Left lung (tissue), 10 donors: ENCODE measurements around the gene CASZ1. TPM values are rescaled to one million over a fixed set of nuclear protein-coding genes. Genes with fewer than 3 reads are reported as not detected.

Experiments used
- ATAC-seq: fragments of 200-7000 bp; cut with Tn5 transposase; one replicate; pipeline ENCODE4 v1.9.1; 2020; ENCODE audit warnings: moderate library complexity
- DNase-seq, 4 donors: peaks; one replicate each; pipeline ENCODE4 v3.0.0-alpha.2; 2013 to 2020
- H3K27ac ChIP-seq, 2 donors: fragments of 200-600 bp; sonication (generic) in 1 of 2; one replicate each; pipeline versions ENCODE4 v1.5.0 to v1.8.0; 2020 to 2021
- H3K27me3 ChIP-seq, 2 donors: fragments of 200-600 bp; sonication (generic) in 1 of 2; one replicate each; pipeline versions ENCODE4 v1.5.0 to v1.8.0; 2020 to 2021
- H3K36me3 ChIP-seq, 2 donors: fragments of 200-600 bp; sonication (generic) in 1 of 2; one replicate each; pipeline versions ENCODE4 v1.5.0 to v1.8.0; 2020 to 2021
- H3K4me1 ChIP-seq, 2 donors: fragments of 200-600 bp; one replicate each; pipeline ENCODE4 v1.8.0; 2021
- H3K4me3 ChIP-seq, 2 donors: fragments of 200-600 bp; sonication (generic) in 1 of 2; one replicate each; pipeline versions ENCODE4 v1.5.0 to v1.8.0; 2020 to 2021; ENCODE audit warnings: mild to moderate bottlenecking in 1 of 2
- H3K9me3 ChIP-seq, 2 donors: fragments of 200-600 bp; sonication (generic) in 1 of 2; one replicate each; pipeline versions ENCODE4 v1.5.0 to v1.8.0; 2020 to 2021
- intact Hi-C, 2 donors: fragments of 100-400 bp; cut with DNase I; formaldehyde crosslinking; loops; one replicate each; pipeline versions ENCODE4 v1.11.2 to v1.14.2; 2022
- polyA plus RNA-seq, 6 donors: library from polyadenylated mRNA; unstranded; fragments of 120-200 nt; gene quantifications; one replicate each; pipeline ENCODE4 v1.2.1, GENCODE V29; 2013; ENCODE audit not compliant: insufficient read length in 6 of 6
- total RNA-seq, 2 donors: library from RNA; stranded (reverse); fragmentation: NEBNext Ultra II Directional; extraction: Animal tissue kit (Norgen Biotek cat#: 25700); gene quantifications; one replicate each; pipeline ENCODE4 v1.2.1, GENCODE V29; 2021
- TF ChIP-seq, protein P1 (sequence below), 2 donors: fragments of 200-600 bp; sonication (generic) in 1 of 2; IDR thresholded peaks; one replicate each; pipeline versions ENCODE4 v1.5.0 to v1.8.0; 2021; ENCODE audit warnings: antibody characterized with exemption in 2 of 2
- donor health status: DM: no; HTN: yes; CAD: no.
- donor health status: DM: no; HTN: no; CAD: no.

The CASZ1 gene
- total and polyA plus RNA-seq, 8 donors = 15.1 to 44.0 (median 21.1) TPM

- Histone ChIP-seq H3K4me1 (peaks cover 21 to 22% of the 10 kb centered on the region in 2 donors), H3K27me3 (no peaks in the 10 kb centered on the region), H3K36me3 (no peaks in the 10 kb centered on the region), H3K27ac (peak overlapping the region; percentile 59 to 73), H3K9me3 (no peaks in the 10 kb centered on the region), H3K4me3 (no peak overlapping the region)
- ATAC-seq = peak; percentile 57
- intact Hi-C loops = no loop called here
- DNase-seq = peak in 1 of 4 donors; percentile 59
- TF ChIP-seq, protein P1, sequence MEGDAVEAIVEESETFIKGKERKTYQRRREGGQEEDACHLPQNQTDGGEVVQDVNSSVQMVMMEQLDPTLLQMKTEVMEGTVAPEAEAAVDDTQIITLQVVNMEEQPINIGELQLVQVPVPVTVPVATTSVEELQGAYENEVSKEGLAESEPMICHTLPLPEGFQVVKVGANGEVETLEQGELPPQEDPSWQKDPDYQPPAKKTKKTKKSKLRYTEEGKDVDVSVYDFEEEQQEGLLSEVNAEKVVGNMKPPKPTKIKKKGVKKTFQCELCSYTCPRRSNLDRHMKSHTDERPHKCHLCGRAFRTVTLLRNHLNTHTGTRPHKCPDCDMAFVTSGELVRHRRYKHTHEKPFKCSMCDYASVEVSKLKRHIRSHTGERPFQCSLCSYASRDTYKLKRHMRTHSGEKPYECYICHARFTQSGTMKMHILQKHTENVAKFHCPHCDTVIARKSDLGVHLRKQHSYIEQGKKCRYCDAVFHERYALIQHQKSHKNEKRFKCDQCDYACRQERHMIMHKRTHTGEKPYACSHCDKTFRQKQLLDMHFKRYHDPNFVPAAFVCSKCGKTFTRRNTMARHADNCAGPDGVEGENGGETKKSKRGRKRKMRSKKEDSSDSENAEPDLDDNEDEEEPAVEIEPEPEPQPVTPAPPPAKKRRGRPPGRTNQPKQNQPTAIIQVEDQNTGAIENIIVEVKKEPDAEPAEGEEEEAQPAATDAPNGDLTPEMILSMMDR (IDR thresholded peaks at IDR 0.05) = no peak
Measured at GRCh38 chr1:10726355-10726754, 70.1 kb downstream of the CASZ1 start.

- Histone ChIP-seq H3K4me1 (peaks cover 21 to 22% of the 10 kb centered on the region in 2 donors), H3K27ac (peak overlapping the region; percentile 73 to 82), H3K4me3 (no peak overlapping the region), H3K27me3 (no peaks in the 10 kb centered on the region), H3K36me3 (no peaks in the 10 kb centered on the region), H3K9me3 (no peaks in the 10 kb centered on the region)
- intact Hi-C loops = no loop called here
- peak in 3 of 4 donors; percentile 46 to 72 (median 54) for DNase-seq
- ATAC-seq = peak; percentile 56
- TF ChIP-seq, protein P1 (IDR thresholded peaks at IDR 0.05) = no peak
Measured at GRCh38 chr1:10724948-10725847, 71.2 kb downstream of the CASZ1 start.

- H3K4me1 ChIP-seq = peaks cover 21 to 22% of the 10 kb centered on the region in 2 donors
- no peak for ATAC-seq
- H3K27ac ChIP-seq = peak overlapping the region; percentile 73 to 82
- H3K27me3 ChIP-seq = no peaks in the 10 kb centered on the region
- H3K4me3 ChIP-seq = no peak overlapping the region
- TF ChIP-seq, protein P1 (IDR thresholded peaks at IDR 0.05) = no peak
- intact Hi-C loops = no loop called here
- no peak for DNase-seq
- no peaks in the 10 kb centered on the region for H3K36me3 ChIP-seq
- H3K9me3 ChIP-seq = no peaks in the 10 kb centered on the region
Measured at GRCh38 chr1:10724511-10724910, 71.9 kb downstream of the CASZ1 start.

DNA sequence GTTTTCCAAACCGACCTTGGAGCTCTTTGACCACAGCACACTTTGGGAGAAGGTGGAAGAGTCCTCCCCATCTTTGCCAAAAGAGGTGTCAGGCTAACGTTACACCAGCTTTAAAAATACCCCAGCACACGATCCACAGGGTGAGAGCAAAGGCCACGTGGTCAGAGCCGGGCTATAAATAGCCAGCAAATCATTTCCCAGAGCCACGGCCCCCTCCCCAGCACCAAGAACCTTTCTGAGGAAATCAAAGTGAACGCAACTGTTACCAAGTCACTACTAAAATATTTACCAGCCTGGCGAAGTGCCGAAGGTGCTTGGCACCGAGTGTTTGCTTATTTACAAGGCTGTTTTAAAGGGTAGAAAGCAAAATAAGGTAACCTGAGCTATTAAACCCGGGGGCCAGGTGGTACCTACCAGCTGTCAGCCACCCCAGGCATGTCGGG lies 72.4 kb downstream of the CASZ1 start:
- Histone ChIP-seq H3K36me3 (no peaks in the 10 kb centered on the region), H3K9me3 (no peaks in the 10 kb centered on the region), H3K27ac (peak overlapping the region; percentile 73 to 82), H3K27me3 (no peaks in the 10 kb centered on the region), H3K4me3 (no peak overlapping the region), H3K4me1 (peaks cover 21 to 22% of the 10 kb centered on the region in 2 donors)
- TF ChIP-seq, protein P1 (IDR thresholded peaks at IDR 0.05) = no peak
- intact Hi-C loops = no loop called here
- DNase-seq (peak in 3 of 4 donors; percentile 53 to 89 (median 75)), ATAC-seq (peak; percentile 76)

- Histone ChIP-seq H3K27ac (peak overlapping the region in 1 of 2 donors; percentile 48), H3K36me3 (no peaks in the 10 kb centered on the region), H3K9me3 (no peaks in the 10 kb centered on the region), H3K27me3 (no peaks in the 10 kb centered on the region), H3K4me3 (no peak overlapping the region), H3K4me1 (peaks cover 21 to 22% of the 10 kb centered on the region in 2 donors)
- DNase-seq = no peak
- ATAC-seq = no peak
- TF ChIP-seq, protein P1 (IDR thresholded peaks at IDR 0.05) = no peak
- intact Hi-C loops = no loop called here
Measured at GRCh38 chr1:10723317-10723716, 73.1 kb downstream of the CASZ1 start.
